OCI-LY3 (cell line): ENCODE results near the gene NUCKS1.
A peak's percentile ranks its signal among the peaks of the same experiment; 100 is the strongest.

ENCODE experiments used
- H2AFZ ChIP-seq: fragments of 200-600, 300-600 bp; shearing (Covaris generic); 2 replicates; pipeline ENCODE4 v1.6.0; 2014; ENCODE audit warnings: antibody characterized with exemption, low read depth, low read length
- H3K27ac ChIP-seq: fragments of 200-600, 300-600 bp; sonication (generic); 2 replicates; pipeline ENCODE4 v1.5.1; 2014; ENCODE audit warnings: mild to moderate bottlenecking, low read length, moderate library complexity, mixed read lengths
- H3K27me3 ChIP-seq: fragments of 200-600, 300-600 bp; sonication (generic); 2 replicates; pipeline ENCODE4 v1.6.1; 2014; ENCODE audit warnings: low read depth, low read length, mixed read lengths
- H3K36me3 ChIP-seq: fragments of 200-600, 300-600 bp; sonication (generic); replicated peaks from 2 replicates; pipeline ENCODE3; 2014; ENCODE audit warnings: low read depth, low read length, mixed read lengths
- H3K4me1 ChIP-seq: fragments of 300-600, 200-600 bp; sonication (generic); 2 replicates; pipeline ENCODE4 v1.6.1; 2014; ENCODE audit warnings: low read length, mixed read lengths
- H3K4me2 ChIP-seq: fragments of 200-600, 300-600 bp; sonication (generic); 2 replicates; pipeline ENCODE4 v1.6.1; 2014; ENCODE audit warnings: low read length, mixed read lengths
- H3K4me3 ChIP-seq: fragments of 300-600, 200-600 bp; sonication (generic); 2 replicates; pipeline ENCODE4 v1.5.1; 2014; ENCODE audit warnings: antibody characterized with exemption, mild to moderate bottlenecking, low read length, moderate library complexity
- H3K79me2 ChIP-seq: fragments of 300-600, 200-600 bp; shearing (Covaris generic); 2 replicates; pipeline ENCODE4 v1.6.1; 2014; ENCODE audit warnings: mild to moderate bottlenecking, low read length, mixed read lengths
- H3K9ac ChIP-seq: fragments of 300-600, 200-600 bp; shearing (Covaris generic); 2 replicates; pipeline ENCODE4 v1.6.0; 2014; ENCODE audit warnings: mild to moderate bottlenecking, low read length, moderate library complexity
- H3K9me3 ChIP-seq: fragments of 200-600, 300-600 bp; shearing (Covaris generic); 2 replicates; pipeline ENCODE4 v1.6.1; 2014; ENCODE audit warnings: low read length, mixed read lengths; ENCODE audit not compliant: insufficient read depth
- H4K20me1 ChIP-seq: fragments of 200-600, 300-600 bp; sonication (generic); 2 replicates; pipeline ENCODE4 v1.6.1; 2016; ENCODE audit warnings: low read length, mixed read lengths; ENCODE audit not compliant: insufficient read depth
- CTCF ChIP-seq: fragments of 200-600, 300-600 bp; sonication (generic); IDR thresholded peaks from 2 replicates; pipeline ENCODE4 v1.5.1; 2014; ENCODE audit warnings: antibody characterized with exemption, low read length, low read depth
- EZH2phosphoT487 ChIP-seq: fragments of 200-600 bp; shearing (Covaris generic); IDR thresholded peaks from 2 replicates; pipeline ENCODE4 v1.6.1; 2018; ENCODE audit warnings: antibody characterized with exemption, mixed run types, low read depth

NUCKS1 gene

GRCh38 chr1:205719762-205720161 lies 30.2 kb downstream of the NUCKS1 start:
- no peaks in the 10 kb centered on the region for H3K27me3 ChIP-seq
- H3K27ac ChIP-seq, result 0 out of 2 replicates have a peak overlapping the region, but pooled peaks have one; percentile 1
- H3K4me3 ChIP-seq, result no peak overlapping the region
- peaks cover 15% of the 10 kb centered on the region; the same call in 1 of the 2 replicates for H3K4me1 ChIP-seq
- H3K9me3 ChIP-seq, result no peaks in the 10 kb centered on the region
- TF ChIP-seq EZH2phosphoT487 (no peak), CTCF (no peak)
- no peak overlapping the region for H2AFZ ChIP-seq
- no peak overlapping the region for H3K9ac ChIP-seq
- H4K20me1 ChIP-seq, result peaks cover 17% of the 10 kb centered on the region
- no peak overlapping the region for H3K4me2 ChIP-seq
- peaks cover 45% of the 10 kb centered on the region for H3K79me2 ChIP-seq
- peaks cover 84% of the 10 kb centered on the region for H3K36me3 ChIP-seq

GRCh38 chr1:205719015-205719414 lies 31.0 kb downstream of the NUCKS1 start:
- no peaks in the 10 kb centered on the region for H3K9me3 ChIP-seq
- H4K20me1 ChIP-seq, result peaks cover 16% of the 10 kb centered on the region
- H3K4me1 ChIP-seq, result peaks cover 15% of the 10 kb centered on the region; the same call in 1 of the 2 replicates
- H3K36me3 ChIP-seq, result peaks cover 84% of the 10 kb centered on the region
- no peak overlapping the region for H3K4me2 ChIP-seq
- peaks cover 38% of the 10 kb centered on the region for H3K79me2 ChIP-seq
- TF ChIP-seq EZH2phosphoT487, result no peak
- no peak for TF ChIP-seq CTCF
- no peak overlapping the region for H3K4me3 ChIP-seq
- no peak overlapping the region for H3K27ac ChIP-seq
- H3K27me3 ChIP-seq, result no peaks in the 10 kb centered on the region
- H2AFZ ChIP-seq, result no peak overlapping the region
- H3K9ac ChIP-seq, result no peak overlapping the region

- TF ChIP-seq EZH2phosphoT487 (no peak), CTCF (no peak)
- Histone ChIP-seq H2AFZ (no peak overlapping the region), H3K27ac (no peak overlapping the region), H3K9me3 (no peaks in the 10 kb centered on the region), H3K36me3 (peaks cover 86% of the 10 kb centered on the region), H4K20me1 (peaks cover 12% of the 10 kb centered on the region), H3K27me3 (no peaks in the 10 kb centered on the region), H3K9ac (no peak overlapping the region), H3K4me2 (no peak overlapping the region), H3K4me3 (no peak overlapping the region), H3K4me1 (peaks cover 15% of the 10 kb centered on the region; the same call in 1 of the 2 replicates), H3K79me2 (peaks cover 22% of the 10 kb centered on the region)
Observed at GRCh38 chr1:205716371-205717132, 33.4 kb downstream of the NUCKS1 start.

GRCh38 chr1:205715628-205716027 lies 34.4 kb downstream of the NUCKS1 start:
- H3K4me3 ChIP-seq, result no peak overlapping the region
- H3K36me3 ChIP-seq, result peaks cover 86% of the 10 kb centered on the region
- H3K27me3 ChIP-seq, result no peaks in the 10 kb centered on the region
- TF ChIP-seq CTCF (no peak), EZH2phosphoT487 (no peak)
- H3K9ac ChIP-seq, result no peak overlapping the region
- no peak overlapping the region for H3K4me2 ChIP-seq
- H4K20me1 ChIP-seq, result peaks cover 13% of the 10 kb centered on the region
- no peaks in the 10 kb centered on the region for H3K9me3 ChIP-seq
- H2AFZ ChIP-seq, result no peak overlapping the region
- peaks cover 24% of the 10 kb centered on the region for H3K79me2 ChIP-seq
- 0 out of 2 replicates have a peak overlapping the region, but pooled peaks have one; percentile 5 for H3K27ac ChIP-seq
- peaks cover 23% of the 10 kb centered on the region; the same call in 1 of the 2 replicates for H3K4me1 ChIP-seq
